ENCODE results near the gene ASGR2.

- TF ChIP-seq TCF12 (IDR thresholded peaks at IDR 0.05; ENCODE audit: low read depth) (no peak), TAF1 (IDR thresholded peaks at IDR 0.05; ENCODE audit: low read depth) (no peak), EGR1 (IDR thresholded peaks at IDR 0.05) (no peak), REST (IDR thresholded peaks at IDR 0.05; ENCODE audit: low read depth) (no peak), USF1 (IDR thresholded peaks at IDR 0.05) (no peak), EP300 (IDR thresholded peaks at IDR 0.05; ENCODE audit: borderline replicate concordance) (no peak), MAX (IDR thresholded peaks at IDR 0.05) (no peak), CEBPB (IDR thresholded peaks at IDR 0.05) (no peak), RAD21 (IDR thresholded peaks at IDR 0.05; ENCODE audit: low read depth) (no peak)
These were observed 18.0 kb upstream of the ASGR2 start for GRCh38 chr17:7132511-7133094.
